Subcutaneous adipose tissue (tissue), 4 donors: Measurements from ENCODE around the gene TMEM161A. TPM values are rescaled to one million over a fixed set of nuclear protein-coding genes. Genes with fewer than 3 reads are reported as not detected.

Experiments
- CTCF ChIP-seq: fragments of 450-650 bp; IDR thresholded peaks from one replicate; pipeline ENCODE4 v1.5.1; 2016; ENCODE audit warnings: low read depth, mild to moderate bottlenecking, control low read depth, antibody characterized with exemption, moderate library complexity
- total RNA-seq, 4 donors: library from RNA; depleted of rRNA; stranded (reverse); fragments of >200 nt; gene quantifications; one replicate each; pipeline ENCODE4 v1.1.0, GENCODE V29; 2016

TMEM161A gene
- total RNA-seq, 4 donors from 2014 or later, result 9.5 to 21.1 (median 10.2) TPM

- no peak for TF ChIP-seq CTCF
Observed at GRCh38 chr19:19152668-19153384, 14.5 kb upstream of the TMEM161A start.

- no peak for TF ChIP-seq CTCF
Observed at GRCh38 chr19:19151418-19151817, 13.1 kb upstream of the TMEM161A start.

GRCh38 chr19:19149435-19149834 lies 11.2 kb upstream of the TMEM161A start:
- no peak for TF ChIP-seq CTCF

- TF ChIP-seq CTCF, result no peak
Observed at GRCh38 chr19:19147344-19147743, 9.1 kb upstream of the TMEM161A start.

GRCh38 chr19:19146865-19147264 lies 8.6 kb upstream of the TMEM161A start:
- no peak for TF ChIP-seq CTCF

GRCh38 chr19:19145684-19146608 lies 7.7 kb upstream of the TMEM161A start:
- TF ChIP-seq CTCF, result no peak

GRCh38 chr19:19145281-19145680 lies 7.0 kb upstream of the TMEM161A start:
- no peak for TF ChIP-seq CTCF
